Measurements from ENCODE around the gene CHMP1B.
"Not testable (repeated sequence)": the region's sequence is repeated elsewhere in the genome, so short reads cannot be mapped to it uniquely, and the experiment has no call there.

Gene CHMP1B

DNA sequence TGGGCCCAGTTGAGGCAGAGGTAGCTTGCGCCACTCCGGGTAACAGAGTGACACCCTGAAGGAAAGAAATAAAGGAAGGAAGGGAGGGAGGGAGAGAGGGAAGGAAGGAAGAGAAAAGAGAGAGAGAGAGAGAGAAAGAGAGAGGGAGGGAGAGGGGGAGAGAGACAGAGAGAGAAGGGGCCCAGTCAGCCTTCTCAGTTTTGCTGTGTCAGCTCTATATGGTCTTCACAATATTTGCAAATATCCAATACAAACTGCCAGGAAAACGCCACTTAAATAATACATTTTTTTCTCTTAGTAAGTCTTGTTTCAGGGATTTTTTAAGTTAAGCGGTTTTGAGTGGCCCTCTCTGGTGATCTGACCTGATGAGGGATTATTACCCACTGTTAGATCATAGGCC is 5.6 kb upstream of the CHMP1B start:
- no peak overlapping the region for H3K9ac ChIP-seq (ENCODE audit: low read length)
- H3K36me3 ChIP-seq (ENCODE audit: control insufficient read depth, insufficient read depth, low read length): no peaks in the 10 kb centered on the region
- peaks cover 4% of the 10 kb centered on the region for H3K4me1 ChIP-seq (ENCODE audit: control insufficient read depth, insufficient read depth, low read length)
- H3K4me3 ChIP-seq (ENCODE audit: low read length): no peak overlapping the region
- H3K27me3 ChIP-seq (ENCODE audit: control insufficient read depth, insufficient read depth, low read length): no peaks in the 10 kb centered on the region
- no peaks in the 10 kb centered on the region for H3K9me3 ChIP-seq (ENCODE audit: control insufficient read depth, low read length)

DNA sequence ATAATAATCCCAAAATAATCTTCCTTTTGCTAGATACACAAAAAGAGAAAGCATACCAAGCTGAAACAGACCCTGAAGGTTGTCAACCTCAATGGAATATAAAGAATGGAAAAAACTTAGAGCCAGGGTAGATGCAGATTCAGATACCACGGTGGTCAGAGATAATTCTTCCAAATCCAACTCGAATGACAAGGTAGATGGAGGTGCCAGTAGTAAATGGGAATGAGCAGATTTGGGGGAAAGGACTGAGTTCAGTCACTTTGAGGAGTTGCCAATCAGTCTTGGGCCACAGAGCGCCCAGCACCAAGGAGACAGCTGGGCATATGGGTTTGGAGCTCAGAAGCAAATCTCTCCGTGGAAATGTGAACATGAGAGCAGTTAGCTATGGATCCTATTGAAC is 3.4 kb upstream of the CHMP1B start:
- no peak overlapping the region for H3K9ac ChIP-seq (ENCODE audit: low read length)
- no peaks in the 10 kb centered on the region for H3K9me3 ChIP-seq (ENCODE audit: control insufficient read depth, low read length)
- H3K4me3 ChIP-seq (ENCODE audit: low read length): no peak overlapping the region
- no peaks in the 10 kb centered on the region for H3K36me3 ChIP-seq (ENCODE audit: control insufficient read depth, insufficient read depth, low read length)
- no peaks in the 10 kb centered on the region for H3K27me3 ChIP-seq (ENCODE audit: control insufficient read depth, insufficient read depth, low read length)
- peaks cover 4% of the 10 kb centered on the region for H3K4me1 ChIP-seq (ENCODE audit: control insufficient read depth, insufficient read depth, low read length)

DNA sequence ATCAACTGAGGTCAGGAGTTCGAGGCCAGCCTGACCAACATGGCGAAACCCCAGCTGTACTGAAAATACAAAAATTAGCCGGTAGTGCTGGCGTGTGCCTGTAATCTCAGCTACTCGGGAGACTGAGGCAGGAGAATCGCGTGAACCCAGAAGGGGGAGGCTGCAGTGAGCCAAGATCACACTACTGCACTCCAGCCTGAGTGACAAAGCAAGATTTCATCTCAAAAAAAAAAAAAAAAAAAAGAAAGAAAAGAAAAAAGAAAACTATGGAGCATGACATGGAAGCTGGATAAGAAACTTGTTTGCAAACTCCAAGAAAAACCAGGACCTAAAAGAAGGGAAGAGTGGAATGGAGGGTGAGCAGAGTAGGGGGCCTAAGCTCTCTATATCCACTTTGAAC is 1.9 kb upstream of the CHMP1B start:
- Histone ChIP-seq H3K36me3 (ENCODE audit: control insufficient read depth, insufficient read depth, low read length) (no peaks in the 10 kb centered on the region), H3K4me1 (ENCODE audit: control insufficient read depth, insufficient read depth, low read length) (peaks cover 12% of the 10 kb centered on the region), H3K4me3 (ENCODE audit: low read length) (no peak overlapping the region), H3K9me3 (ENCODE audit: control insufficient read depth, low read length) (no peaks in the 10 kb centered on the region), H3K27me3 (ENCODE audit: control insufficient read depth, insufficient read depth, low read length) (no peaks in the 10 kb centered on the region), H3K9ac (ENCODE audit: low read length) (no peak overlapping the region)

DNA sequence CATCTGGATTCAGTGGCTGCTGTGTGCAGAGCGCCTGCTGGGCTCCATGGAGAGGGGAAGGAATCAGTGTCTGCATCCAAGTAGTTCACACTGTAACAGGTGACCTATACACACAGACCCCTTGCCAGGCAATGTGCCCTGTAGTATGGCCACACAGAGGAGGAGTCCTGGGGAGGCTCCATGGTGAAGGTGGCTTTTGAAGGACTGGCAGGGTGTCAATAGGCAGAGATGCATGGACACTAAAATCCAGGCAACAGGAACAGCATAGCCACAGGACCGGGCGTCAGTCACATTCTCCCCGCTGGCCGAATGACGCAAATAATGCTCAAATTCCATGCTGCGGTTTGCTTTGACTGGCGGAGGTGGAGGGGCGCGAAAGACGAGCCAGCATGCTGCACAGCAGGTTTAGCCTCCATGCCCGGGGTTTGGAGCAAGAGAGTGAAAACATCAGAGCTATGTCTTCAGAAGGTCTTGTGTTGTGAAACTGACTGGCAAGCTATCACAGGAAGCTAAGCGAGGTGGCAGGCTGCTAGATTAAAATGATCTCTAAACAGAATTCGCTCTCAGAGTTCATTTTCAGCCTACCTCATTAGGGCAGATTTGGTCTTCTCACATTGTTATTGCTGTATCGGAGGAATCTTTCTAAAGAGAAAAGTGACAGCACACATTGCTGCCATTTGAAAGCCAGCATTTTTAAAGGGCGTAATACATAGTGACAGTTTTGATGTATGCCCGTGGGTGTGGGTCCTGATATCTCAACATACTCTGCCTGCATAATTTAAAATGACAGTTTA is 1.2 kb upstream of the CHMP1B start:
- H3K27me3 ChIP-seq (ENCODE audit: control insufficient read depth, insufficient read depth, low read length): no peaks in the 10 kb centered on the region
- peak overlapping the region; percentile 92 for H3K9ac ChIP-seq (ENCODE audit: low read length)
- no peaks in the 10 kb centered on the region for H3K36me3 ChIP-seq (ENCODE audit: control insufficient read depth, insufficient read depth, low read length)
- H3K4me3 ChIP-seq (ENCODE audit: low read length): peak overlapping the region; percentile 3
- peaks cover 12% of the 10 kb centered on the region for H3K4me1 ChIP-seq (ENCODE audit: control insufficient read depth, insufficient read depth, low read length)
- H3K9me3 ChIP-seq (ENCODE audit: control insufficient read depth, low read length): no peaks in the 10 kb centered on the region

DNA sequence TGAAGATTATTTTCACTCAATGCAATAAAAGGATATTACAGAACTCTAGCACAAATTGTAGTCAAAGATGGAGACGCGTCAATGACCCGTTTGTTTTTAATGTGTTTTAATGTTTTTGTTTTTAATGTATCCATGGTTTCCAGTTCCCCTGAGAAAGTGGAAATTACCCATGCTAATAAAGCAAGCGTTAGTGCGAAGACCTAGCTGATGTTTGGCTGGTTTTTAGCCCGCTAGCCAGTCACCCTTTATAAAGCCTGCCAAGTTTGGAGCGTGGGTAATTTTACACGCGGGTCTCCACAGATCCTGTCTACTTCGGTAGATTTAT is 430 bp upstream of the CHMP1B start:
- H3K4me3 ChIP-seq (ENCODE audit: low read length): peak overlapping the region; percentile 86
- peaks cover 14% of the 10 kb centered on the region for H3K4me1 ChIP-seq (ENCODE audit: control insufficient read depth, insufficient read depth, low read length)
- peak overlapping the region; percentile 92 for H3K9ac ChIP-seq (ENCODE audit: low read length)
- no peaks in the 10 kb centered on the region for H3K27me3 ChIP-seq (ENCODE audit: control insufficient read depth, insufficient read depth, low read length)
- H3K36me3 ChIP-seq (ENCODE audit: control insufficient read depth, insufficient read depth, low read length): no peaks in the 10 kb centered on the region
- no peaks in the 10 kb centered on the region for H3K9me3 ChIP-seq (ENCODE audit: control insufficient read depth, low read length)

DNA sequence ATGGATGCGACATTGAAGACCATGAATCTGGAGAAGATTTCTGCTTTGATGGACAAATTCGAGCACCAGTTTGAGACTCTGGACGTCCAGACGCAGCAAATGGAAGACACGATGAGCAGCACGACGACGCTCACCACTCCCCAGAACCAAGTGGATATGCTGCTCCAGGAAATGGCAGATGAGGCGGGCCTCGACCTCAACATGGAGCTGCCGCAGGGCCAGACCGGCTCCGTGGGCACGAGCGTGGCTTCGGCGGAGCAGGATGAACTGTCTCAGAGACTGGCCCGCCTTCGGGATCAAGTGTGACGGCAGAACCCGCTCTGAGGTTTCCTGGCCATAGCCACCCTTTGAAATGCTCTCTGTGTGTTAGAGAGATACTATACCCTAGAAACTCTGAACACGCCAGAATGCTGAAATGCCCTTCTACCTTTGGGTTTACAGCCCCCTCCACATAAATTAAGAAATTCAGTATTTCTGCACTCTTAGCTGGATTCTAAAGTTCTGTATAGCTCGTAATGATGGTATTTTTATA is 659 bp downstream of the CHMP1B start:
- no peaks in the 10 kb centered on the region for H3K9me3 ChIP-seq (ENCODE audit: control insufficient read depth, low read length)
- peak overlapping the region; percentile 86 for H3K4me3 ChIP-seq (ENCODE audit: low read length)
- no peaks in the 10 kb centered on the region for H3K27me3 ChIP-seq (ENCODE audit: control insufficient read depth, insufficient read depth, low read length)
- H3K9ac ChIP-seq (ENCODE audit: low read length): peak overlapping the region; percentile 92
- H3K36me3 ChIP-seq (ENCODE audit: control insufficient read depth, insufficient read depth, low read length): no peaks in the 10 kb centered on the region
- peaks cover 25% of the 10 kb centered on the region for H3K4me1 ChIP-seq (ENCODE audit: control insufficient read depth, insufficient read depth, low read length)

DNA sequence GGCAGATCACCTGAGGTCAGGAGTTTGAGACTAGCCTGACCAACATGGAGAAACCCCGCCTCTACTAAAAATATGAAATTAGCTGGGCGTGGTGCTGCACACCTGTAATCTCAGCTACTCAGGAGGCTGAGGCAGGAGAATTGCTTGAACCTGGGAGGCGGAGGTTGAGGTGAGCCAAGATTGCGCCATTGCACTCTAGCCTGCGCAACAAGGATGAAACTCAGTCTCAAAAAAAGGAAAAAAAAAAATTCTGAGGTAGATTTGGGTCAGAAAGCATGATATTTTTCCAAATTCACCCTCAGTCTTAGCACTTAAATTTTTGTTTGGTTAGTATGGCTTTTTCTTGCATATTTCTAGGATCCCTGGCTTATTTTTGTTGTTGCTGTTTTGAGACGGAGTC is 3.3 kb downstream of the CHMP1B start:
- not testable (repeated sequence) for H3K27me3 ChIP-seq (ENCODE audit: control insufficient read depth, insufficient read depth, low read length); H3K9me3 ChIP-seq (ENCODE audit: control insufficient read depth, low read length); H3K4me3 ChIP-seq (ENCODE audit: low read length); H3K36me3 ChIP-seq (ENCODE audit: control insufficient read depth, insufficient read depth, low read length); H3K9ac ChIP-seq (ENCODE audit: low read length)
- H3K4me1 ChIP-seq (ENCODE audit: control insufficient read depth, insufficient read depth, low read length): peaks cover 37% of the 10 kb centered on the region

DNA sequence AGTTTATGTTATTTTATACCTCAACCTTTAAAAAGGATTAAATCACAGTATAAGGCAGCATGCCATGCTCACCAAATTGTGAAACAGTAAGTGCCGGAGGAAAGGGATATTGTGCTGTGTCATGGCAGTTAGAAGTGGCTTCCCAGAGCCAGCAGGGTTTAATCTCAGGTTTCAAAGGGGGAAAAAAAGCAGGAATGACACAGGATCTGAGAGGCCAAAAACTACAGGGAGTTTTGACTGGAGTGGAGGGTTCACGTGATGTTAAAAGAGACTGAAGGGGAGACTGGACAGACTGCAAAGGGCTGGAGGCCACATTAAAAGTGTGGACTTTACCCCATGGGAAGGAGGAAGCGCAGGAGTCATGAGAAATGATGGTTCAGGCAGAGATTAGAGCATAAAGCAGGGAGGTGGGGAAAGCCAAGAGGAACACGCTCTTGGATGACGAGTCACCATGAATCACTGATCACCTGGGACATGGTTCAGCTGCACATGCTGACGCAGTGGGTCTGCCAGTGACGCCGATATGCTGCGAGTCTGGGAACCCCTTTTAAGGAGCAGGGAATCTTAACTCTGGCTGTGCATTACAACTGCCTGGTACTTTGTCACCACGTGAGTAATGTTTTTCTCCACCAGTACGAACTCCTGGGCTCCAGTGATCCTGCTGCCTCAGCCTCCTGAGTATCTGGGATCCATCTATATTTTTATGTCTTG is 6.1 kb downstream of the CHMP1B start:
- no peaks in the 10 kb centered on the region for H3K27me3 ChIP-seq (ENCODE audit: control insufficient read depth, insufficient read depth, low read length)
- H3K4me3 ChIP-seq (ENCODE audit: low read length): no peak overlapping the region
- H3K4me1 ChIP-seq (ENCODE audit: control insufficient read depth, insufficient read depth, low read length): peaks cover 46% of the 10 kb centered on the region
- H3K9ac ChIP-seq (ENCODE audit: low read length): no peak overlapping the region
- no peaks in the 10 kb centered on the region for H3K9me3 ChIP-seq (ENCODE audit: control insufficient read depth, low read length)
- no peaks in the 10 kb centered on the region for H3K36me3 ChIP-seq (ENCODE audit: control insufficient read depth, insufficient read depth, low read length)

DNA sequence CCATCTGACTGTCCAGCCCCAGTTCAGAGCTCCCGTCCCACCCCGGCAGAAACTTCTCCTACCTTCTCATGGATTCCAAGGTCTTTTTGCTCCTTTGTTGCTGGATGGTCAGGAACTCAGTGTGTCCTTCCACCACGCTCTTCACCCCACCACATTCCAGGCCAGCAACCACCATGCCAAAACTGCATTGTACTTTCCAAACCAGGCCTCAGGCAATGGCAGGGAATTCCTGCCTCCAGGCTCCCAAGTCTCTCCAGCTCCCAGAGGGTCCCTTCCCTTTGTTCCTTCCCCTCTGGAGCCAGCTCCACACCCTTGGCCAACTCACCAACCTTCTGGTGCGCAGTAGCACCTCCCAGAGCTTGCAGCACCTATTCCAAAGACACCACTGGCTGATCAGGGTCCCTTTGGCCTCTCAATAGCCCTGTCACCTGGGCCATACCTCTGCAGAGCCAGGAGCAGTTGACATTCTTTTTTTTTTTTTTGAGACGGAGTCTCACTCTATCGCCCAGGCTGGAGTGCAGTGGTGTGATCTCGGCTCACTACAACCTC is 8.1 kb downstream of the CHMP1B start:
- Histone ChIP-seq H3K36me3 (ENCODE audit: control insufficient read depth, insufficient read depth, low read length) (no peaks in the 10 kb centered on the region), H3K9ac (ENCODE audit: low read length) (no peak overlapping the region), H3K9me3 (ENCODE audit: control insufficient read depth, low read length) (no peaks in the 10 kb centered on the region), H3K4me1 (ENCODE audit: control insufficient read depth, insufficient read depth, low read length) (peaks cover 43% of the 10 kb centered on the region), H3K4me3 (ENCODE audit: low read length) (no peak overlapping the region), H3K27me3 (ENCODE audit: control insufficient read depth, insufficient read depth, low read length) (no peaks in the 10 kb centered on the region)

DNA sequence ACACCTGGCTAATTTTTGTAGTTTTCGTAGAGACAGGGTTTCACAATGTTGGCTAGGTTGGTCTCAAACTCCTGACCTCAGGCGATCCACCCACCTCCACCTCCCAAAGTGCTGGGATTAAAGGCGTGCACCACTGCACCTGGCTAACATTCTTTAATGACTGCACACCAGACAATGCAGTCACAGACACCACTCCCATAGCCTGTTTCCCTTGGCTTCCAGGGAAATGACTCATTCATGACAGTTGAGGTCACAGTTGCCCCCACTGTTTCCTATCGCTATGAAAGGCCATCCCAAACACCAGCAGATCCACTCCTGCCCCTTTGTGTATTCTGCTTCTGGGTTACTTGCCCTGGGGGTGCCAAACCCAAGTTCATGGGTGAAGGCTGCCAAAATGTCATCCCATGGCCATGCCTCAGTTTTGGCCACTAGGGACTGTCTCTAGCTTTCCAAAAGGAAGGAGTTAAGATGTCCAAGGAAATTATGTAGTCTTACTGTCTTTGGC is 8.7 kb downstream of the CHMP1B start:
- H3K36me3 ChIP-seq (ENCODE audit: control insufficient read depth, insufficient read depth, low read length): no peaks in the 10 kb centered on the region
- H3K9me3 ChIP-seq (ENCODE audit: control insufficient read depth, low read length): no peaks in the 10 kb centered on the region
- no peaks in the 10 kb centered on the region for H3K27me3 ChIP-seq (ENCODE audit: control insufficient read depth, insufficient read depth, low read length)
- no peak overlapping the region for H3K9ac ChIP-seq (ENCODE audit: low read length)
- no peak overlapping the region for H3K4me3 ChIP-seq (ENCODE audit: low read length)
- H3K4me1 ChIP-seq (ENCODE audit: control insufficient read depth, insufficient read depth, low read length): peaks cover 43% of the 10 kb centered on the region

DNA sequence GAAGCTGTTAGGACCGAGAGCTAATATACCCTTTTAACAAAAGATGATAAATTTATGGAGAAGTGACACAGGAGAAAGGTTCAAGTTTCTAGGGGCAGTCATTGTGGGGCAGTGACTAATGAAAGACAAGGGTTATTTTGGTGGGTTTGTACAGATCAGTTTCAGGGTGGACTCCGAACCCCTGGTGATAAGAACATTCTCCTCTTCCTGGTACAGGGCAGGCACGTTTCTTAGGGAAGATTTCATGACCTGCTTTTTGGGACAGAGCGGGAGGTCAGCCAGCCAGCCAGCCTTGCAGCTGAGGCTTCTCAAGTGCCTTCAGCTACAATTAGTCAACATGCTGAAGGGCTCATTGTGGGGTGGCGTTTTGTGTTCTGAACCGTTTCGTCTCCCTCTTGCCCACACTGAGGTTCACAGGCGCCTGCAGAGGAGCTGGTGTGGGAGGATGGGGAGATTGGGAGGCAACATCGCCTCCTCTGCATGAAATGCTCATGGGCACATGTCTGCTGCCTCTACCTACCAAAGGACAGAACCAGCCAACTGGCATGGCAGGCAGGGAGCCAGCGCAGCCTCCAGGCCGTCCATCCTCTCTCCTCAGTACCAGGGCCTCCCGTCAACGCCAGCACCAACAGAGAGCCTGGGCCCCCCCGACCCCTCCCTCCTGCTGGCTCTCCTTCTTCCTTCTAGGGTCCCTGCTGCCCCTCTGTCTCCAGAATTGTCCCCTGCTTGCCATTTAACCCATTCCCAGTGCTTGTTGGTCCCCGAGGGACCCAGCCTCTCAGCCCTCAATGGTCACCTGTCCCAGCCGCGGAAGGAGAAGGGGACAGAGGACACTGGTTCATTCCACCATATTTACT is 9.6 kb downstream of the CHMP1B start:
- no peaks in the 10 kb centered on the region for H3K36me3 ChIP-seq (ENCODE audit: control insufficient read depth, insufficient read depth, low read length)

More for the DNA sequence above, 9.6 kb downstream of the CHMP1B start:
- Histone ChIP-seq H3K9ac (ENCODE audit: low read length) (no peak overlapping the region), H3K4me1 (ENCODE audit: control insufficient read depth, insufficient read depth, low read length) (peaks cover 41% of the 10 kb centered on the region), H3K9me3 (ENCODE audit: control insufficient read depth, low read length) (no peaks in the 10 kb centered on the region), H3K4me3 (ENCODE audit: low read length) (no peak overlapping the region), H3K27me3 (ENCODE audit: control insufficient read depth, insufficient read depth, low read length) (no peaks in the 10 kb centered on the region)
